ENCODE data around the gene CPVL.

The CPVL gene

GRCh38 chr7:28957064-28957750, 189.1 kb downstream of the CPVL start:
- no peak overlapping the region for H3K27ac Mint-ChIP-seq
- peak overlapping the region; percentile 45 for H3K4me3 Mint-ChIP-seq
- DNase-seq (ENCODE audit: low spot score in 2 of 2) (peak in 1 of 2 donors; percentile 67), ATAC-seq (peak; percentile 17)
- peaks cover 6% of the 10 kb centered on the region for H3K4me1 Mint-ChIP-seq
- no peaks in the 10 kb centered on the region for H3K36me3 Mint-ChIP-seq
- H3K9me3 Mint-ChIP-seq = no peaks in the 10 kb centered on the region

GRCh38 chr7:28956608-28957063, 189.7 kb downstream of the CPVL start:
- Mint-ChIP-seq H3K4me1 (peaks cover 6% of the 10 kb centered on the region), H3K9me3 (no peaks in the 10 kb centered on the region), H3K4me3 (peak overlapping the region; percentile 45), H3K27ac (no peak overlapping the region), H3K36me3 (no peaks in the 10 kb centered on the region)
- ATAC-seq (peak; percentile 43), DNase-seq (ENCODE audit: low spot score in 2 of 2) (no peak)

- Mint-ChIP-seq H3K9me3 (no peaks in the 10 kb centered on the region), H3K4me3 (peak overlapping the region; percentile 31), H3K4me1 (peaks cover 6% of the 10 kb centered on the region), H3K36me3 (no peaks in the 10 kb centered on the region), H3K27ac (no peak overlapping the region)
- DNase-seq (ENCODE audit: low spot score in 2 of 2) = peak in 1 of 2 donors; percentile 63
- peak; percentile 27 for ATAC-seq
Observed at GRCh38 chr7:28955718-28956607, 190.4 kb downstream of the CPVL start.

GRCh38 chr7:28955356-28955717, 191.0 kb downstream of the CPVL start:
- H3K9me3 Mint-ChIP-seq = no peaks in the 10 kb centered on the region

GRCh38 chr7:28954946-28955345, 191.4 kb downstream of the CPVL start:
- Mint-ChIP-seq H3K9me3 (no peaks in the 10 kb centered on the region), H3K4me3 (peak overlapping the region; percentile 31), H3K36me3 (no peaks in the 10 kb centered on the region), H3K4me1 (peaks cover 6% of the 10 kb centered on the region), H3K27ac (no peak overlapping the region)
- no peak for DNase-seq (ENCODE audit: low spot score in 2 of 2)
- ATAC-seq = no peak

More at GRCh38 chr7:28955356-28955717, 191.0 kb downstream of the CPVL start:
- Mint-ChIP-seq H3K36me3 (no peaks in the 10 kb centered on the region), H3K27ac (no peak overlapping the region), H3K4me3 (peak overlapping the region; percentile 31), H3K4me1 (peaks cover 6% of the 10 kb centered on the region)
- ATAC-seq (no peak), DNase-seq (ENCODE audit: low spot score in 2 of 2) (no peak)

GRCh38 chr7:28954471-28954870, 191.9 kb downstream of the CPVL start:
- no peak for ATAC-seq
- DNase-seq (ENCODE audit: low spot score in 2 of 2) = no peak
- Mint-ChIP-seq H3K4me3 (no peak overlapping the region), H3K27ac (no peak overlapping the region), H3K36me3 (no peaks in the 10 kb centered on the region), H3K9me3 (no peaks in the 10 kb centered on the region), H3K4me1 (peaks cover 6% of the 10 kb centered on the region)

- no peak for DNase-seq (ENCODE audit: low spot score in 2 of 2)
- Mint-ChIP-seq H3K4me1 (peaks cover 6% of the 10 kb centered on the region), H3K4me3 (no peak overlapping the region), H3K36me3 (no peaks in the 10 kb centered on the region), H3K27ac (no peak overlapping the region), H3K9me3 (no peaks in the 10 kb centered on the region)
- ATAC-seq = no peak
Observed at GRCh38 chr7:28953633-28954032, 192.7 kb downstream of the CPVL start.
